HG03442 (cell line): ENCODE measurements around the gene VPS52.

Experiments used
- ATAC-seq: cut with Tn5 transposase; IDR thresholded peaks from one replicate; pipeline ENCODE4 v1.9.1; 2021; ENCODE audit warnings: mild to moderate bottlenecking, moderate library complexity; ENCODE audit not compliant: unreplicated experiment

The VPS52 gene

DNA sequence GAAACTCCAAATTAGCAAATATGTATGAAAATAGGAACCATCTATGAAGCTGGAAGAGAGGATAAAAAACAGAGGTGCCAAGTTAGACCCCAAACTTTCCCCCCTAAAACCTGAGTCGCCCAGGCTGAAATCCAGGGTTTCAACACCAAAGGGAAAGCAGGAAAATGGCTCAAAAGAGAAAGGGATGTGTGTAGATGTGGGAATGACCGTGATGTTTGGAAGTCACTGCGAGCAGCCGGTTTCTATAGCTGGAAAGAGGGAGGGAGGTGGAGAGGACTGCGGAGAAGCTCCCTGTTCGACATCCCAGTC, 58.9 kb downstream of the VPS52 start:
- no peak for ATAC-seq

- no peak for ATAC-seq
Observed at GRCh38 chr6:33211666-33212422, 59.8 kb downstream of the VPS52 start.

DNA sequence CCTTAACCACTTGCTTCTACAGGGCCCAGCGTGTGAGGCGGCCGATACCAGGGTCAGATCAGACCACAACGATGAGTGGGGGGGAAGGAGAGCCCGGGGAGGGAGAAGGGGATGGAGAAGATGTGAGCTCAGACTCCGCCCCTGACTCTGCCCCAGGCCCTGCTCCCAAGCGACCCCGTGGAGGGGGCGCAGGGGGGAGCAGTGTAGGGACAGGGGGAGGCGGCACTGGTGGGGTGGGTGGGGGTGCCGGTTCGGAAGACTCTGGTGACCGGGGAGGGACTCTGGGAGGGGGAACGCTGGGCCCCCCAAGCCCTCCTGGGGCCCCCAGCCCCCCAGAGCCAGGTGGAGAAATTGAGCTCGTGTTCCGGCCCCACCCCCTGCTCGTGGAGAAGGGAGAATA, 60.5 kb downstream of the VPS52 start:
- no peak for ATAC-seq

DNA sequence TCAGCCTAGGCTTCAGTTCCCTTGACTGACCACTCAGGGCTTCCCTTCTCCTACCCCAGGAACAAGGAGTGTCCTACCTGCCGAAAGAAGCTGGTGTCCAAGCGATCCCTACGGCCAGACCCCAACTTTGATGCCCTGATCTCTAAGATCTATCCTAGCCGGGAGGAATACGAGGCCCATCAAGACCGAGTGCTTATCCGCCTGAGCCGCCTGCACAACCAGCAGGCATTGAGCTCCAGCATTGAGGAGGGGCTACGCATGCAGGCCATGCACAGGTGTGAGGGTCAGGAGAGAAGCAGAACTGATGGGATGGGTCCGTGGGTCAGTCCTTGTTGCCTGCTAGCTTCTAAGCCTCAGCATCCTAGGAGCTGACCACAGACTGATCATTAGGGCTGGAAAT, 61.8 kb downstream of the VPS52 start:
- no peak for ATAC-seq

DNA sequence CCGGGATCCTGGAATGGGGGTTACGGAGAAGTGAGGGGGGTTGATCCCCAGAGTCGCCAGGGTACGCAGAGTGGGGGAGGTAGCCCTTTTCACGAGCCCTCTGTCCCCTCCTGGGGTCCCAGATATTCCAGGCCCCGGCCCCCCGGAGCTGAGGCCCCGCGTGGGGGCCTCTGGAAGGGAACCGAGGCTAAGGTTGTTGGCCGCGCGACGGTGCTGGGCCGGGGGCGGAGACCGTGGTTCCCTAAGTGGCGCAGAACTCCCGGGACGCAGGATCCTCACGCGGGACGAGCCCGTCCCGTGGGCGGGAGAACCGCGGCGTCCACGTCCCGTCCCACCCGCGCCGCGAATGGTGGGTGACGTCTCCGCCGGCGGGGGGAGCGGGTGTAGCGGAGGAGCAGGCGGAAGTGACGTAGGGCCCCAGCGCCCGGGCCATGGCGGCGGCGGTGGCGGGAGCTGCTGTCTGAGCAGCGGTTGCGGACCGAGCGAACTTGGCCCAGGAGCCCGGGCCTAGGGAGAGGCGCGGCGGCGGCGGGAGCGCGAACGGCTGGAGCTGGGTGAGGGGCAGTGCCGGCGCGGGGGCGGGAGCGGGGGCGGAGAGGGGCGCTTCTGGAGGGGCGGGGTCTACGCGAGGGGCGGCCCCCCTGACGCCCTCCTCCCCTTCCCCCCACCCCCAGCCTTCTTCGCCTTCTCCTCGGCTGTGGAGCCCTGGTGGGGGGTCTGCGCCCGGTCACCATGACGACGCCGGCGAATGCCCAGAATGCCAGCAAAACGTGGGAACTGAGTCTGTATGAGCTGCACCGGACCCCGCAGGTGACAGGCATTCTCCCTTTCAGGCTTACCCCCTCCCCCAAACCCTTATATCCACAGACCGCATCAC, 63.3 kb downstream of the VPS52 start, which contains the start of gene RING1:
Gene RING1, plus strand, starts transcription at position 410 of the 877 bp plus-strand sequence. Its CDS starts 323 bp downstream, at position 733.
- ATAC-seq: peak; percentile 36

DNA sequence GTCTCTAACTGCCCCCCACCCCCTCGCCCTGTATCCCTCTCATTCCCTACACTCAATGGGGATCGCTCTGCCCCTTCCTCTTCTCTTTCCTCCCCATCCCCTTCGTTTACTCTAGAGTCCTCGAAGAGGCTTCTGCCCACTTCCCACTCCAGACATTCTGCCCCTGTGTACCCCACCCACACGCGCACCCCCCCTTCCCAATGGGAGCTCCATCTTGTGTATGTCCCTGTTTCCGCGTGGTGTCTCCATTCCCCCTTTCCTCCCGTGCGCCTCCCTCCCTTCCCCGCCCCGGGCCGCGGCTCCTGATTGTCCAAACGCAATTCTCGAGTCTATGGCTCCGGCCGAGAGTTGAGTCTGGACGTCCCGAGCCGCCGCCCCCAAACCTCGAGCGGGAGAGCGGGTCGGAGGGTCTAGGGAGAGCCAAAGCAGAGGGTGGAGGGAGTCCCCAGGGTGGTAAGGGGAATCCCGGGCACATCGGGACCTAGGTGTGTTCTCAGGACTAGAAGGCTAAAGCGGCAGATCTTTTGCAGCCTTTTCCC, 64.1 kb downstream of the VPS52 start:
- ATAC-seq: no peak

GRCh38 chr6:33206864-33207551, 64.7 kb downstream of the VPS52 start:
- no peak for ATAC-seq

GRCh38 chr6:33206027-33206863, 65.4 kb downstream of the VPS52 start:
- no peak for ATAC-seq

DNA sequence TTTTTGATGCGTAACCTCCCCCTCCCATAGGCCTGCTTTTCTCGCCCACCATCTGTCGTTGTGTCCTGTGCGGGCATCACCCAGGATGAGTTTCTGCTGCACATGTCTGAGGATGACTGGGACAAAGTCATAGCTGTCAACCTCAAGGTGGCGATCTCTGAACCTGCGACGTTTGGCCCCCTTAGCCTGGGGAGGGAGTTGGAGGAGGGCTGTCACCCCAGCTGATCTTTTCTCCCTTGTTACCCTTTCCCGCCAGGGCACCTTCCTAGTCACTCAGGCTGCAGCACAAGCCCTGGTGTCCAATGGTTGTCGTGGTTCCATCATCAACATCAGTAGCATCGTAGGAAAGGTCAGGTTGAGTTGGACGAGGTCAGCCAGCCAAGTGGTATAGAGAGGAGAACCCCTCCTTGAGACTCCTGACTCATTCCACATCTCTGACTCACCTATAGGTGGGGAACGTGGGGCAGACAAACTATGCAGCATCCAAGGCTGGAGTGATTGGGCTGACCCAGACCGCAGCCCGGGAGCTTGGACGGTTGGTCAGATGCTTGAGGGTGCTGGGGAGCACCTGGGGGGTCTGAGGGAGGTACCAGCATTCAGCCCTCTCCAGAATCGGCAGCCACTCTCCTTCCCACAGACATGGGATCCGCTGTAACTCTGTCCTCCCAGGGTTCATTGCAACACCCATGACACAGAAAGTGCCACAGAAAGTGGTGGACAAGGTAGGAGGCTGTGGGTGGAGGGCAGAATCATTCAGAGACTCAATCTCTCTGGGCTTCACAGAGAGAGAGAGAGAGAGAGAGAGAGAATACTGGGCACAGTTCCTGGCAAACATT, 66.3 kb downstream of the VPS52 start:
- no peak for ATAC-seq

GRCh38 chr6:33204415-33205190, 67.1 kb downstream of the VPS52 start, which contains the start of gene HSD17B8:
TSS of gene HSD17B8 (plus strand) at chr6:33204655. CDS start at chr6:33204669, 14 bp downstream.
- ATAC-seq: peak; percentile 36

GRCh38 chr6:33204165-33204414, 67.6 kb downstream of the VPS52 start:
- ATAC-seq: no peak

GRCh38 chr6:33203443-33204164, 68.1 kb downstream of the VPS52 start:
- ATAC-seq: no peak

DNA sequence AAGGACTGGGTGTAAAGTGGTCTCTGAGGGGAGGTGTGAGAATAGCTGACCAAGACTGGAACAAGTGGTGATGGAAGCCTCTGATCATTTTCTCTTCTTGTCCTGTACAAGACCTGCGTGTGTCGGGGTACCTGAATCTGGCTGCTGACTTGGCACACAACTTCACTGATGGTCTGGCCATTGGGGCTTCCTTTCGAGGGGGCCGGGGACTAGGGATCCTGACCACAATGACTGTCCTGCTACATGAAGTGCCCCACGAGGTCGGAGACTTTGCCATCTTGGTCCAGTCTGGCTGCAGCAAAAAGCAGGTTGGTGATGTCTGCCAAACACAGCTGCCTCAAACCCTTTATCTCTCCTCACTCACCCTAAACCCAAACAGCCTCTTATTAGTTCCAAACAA, 68.9 kb downstream of the VPS52 start:
- ATAC-seq: no peak

GRCh38 chr6:33201935-33202334, 69.7 kb downstream of the VPS52 start:
- ATAC-seq: no peak

DNA sequence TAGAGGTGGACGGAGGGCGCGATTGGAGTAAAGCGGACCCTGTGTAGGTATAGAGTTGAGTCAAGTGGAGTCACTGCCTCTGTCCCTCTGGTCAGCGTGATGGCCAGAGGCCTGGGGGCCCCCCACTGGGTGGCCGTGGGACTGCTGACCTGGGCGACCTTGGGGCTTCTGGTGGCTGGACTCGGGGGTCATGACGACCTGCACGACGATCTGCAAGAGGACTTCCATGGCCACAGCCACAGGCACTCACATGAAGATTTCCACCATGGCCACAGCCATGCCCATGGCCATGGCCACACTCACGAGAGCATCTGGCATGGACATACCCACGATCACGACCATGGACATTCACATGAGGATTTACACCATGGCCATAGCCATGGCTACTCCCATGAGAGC, 70.5 kb downstream of the VPS52 start:
- no peak for ATAC-seq
